Measurements from ENCODE around the gene NCKAP5.

- TF ChIP-seq EZH2 (IDR thresholded peaks at IDR 0.05; ENCODE audit: insufficient read depth, poor library complexity, severe bottlenecking) (no peak), EZH2phosphoT487 (IDR thresholded peaks at IDR 0.05; ENCODE audit: insufficient read depth, low read depth) (no peak)
Measured at GRCh38 chr2:133442393-133442792, 125.9 kb downstream of the NCKAP5 start.

All from GM23248 (cell line).